HUES48 (cell line): ENCODE data around the gene FPGS.

Experiments used
- H3K27ac ChIP-seq: one replicate; pipeline ENCODE4 v1.7.0; 2013; ENCODE audit warnings: low read depth, low read length, inconsistent platforms
- H3K27me3 ChIP-seq: 2 replicates; pipeline ENCODE4 v1.6.1; 2013; ENCODE audit warnings: mild to moderate bottlenecking, low read length; ENCODE audit not compliant: control insufficient read depth, insufficient read depth
- H3K36me3 ChIP-seq: 2 replicates; pipeline ENCODE4 v1.6.1; 2013; ENCODE audit warnings: low read length; ENCODE audit not compliant: control insufficient read depth, insufficient read depth
- H3K4me1 ChIP-seq: 2 replicates; pipeline ENCODE4 v1.6.1; 2013; ENCODE audit warnings: mild to moderate bottlenecking, low read length; ENCODE audit not compliant: control insufficient read depth, insufficient read depth
- H3K4me3 ChIP-seq: 2 replicates; pipeline ENCODE4 v1.5.1; 2013; ENCODE audit warnings: mild to moderate bottlenecking, low read depth, low read length
- H3K9ac ChIP-seq: 2 replicates; pipeline ENCODE4 v1.6.1; 2013; ENCODE audit warnings: mild to moderate bottlenecking, low read depth, low read length, moderate library complexity
- H3K9me3 ChIP-seq: 2 replicates; pipeline ENCODE4 v1.6.1; 2013; ENCODE audit warnings: low read length; ENCODE audit not compliant: control insufficient read depth, insufficient read depth

FPGS gene

DNA sequence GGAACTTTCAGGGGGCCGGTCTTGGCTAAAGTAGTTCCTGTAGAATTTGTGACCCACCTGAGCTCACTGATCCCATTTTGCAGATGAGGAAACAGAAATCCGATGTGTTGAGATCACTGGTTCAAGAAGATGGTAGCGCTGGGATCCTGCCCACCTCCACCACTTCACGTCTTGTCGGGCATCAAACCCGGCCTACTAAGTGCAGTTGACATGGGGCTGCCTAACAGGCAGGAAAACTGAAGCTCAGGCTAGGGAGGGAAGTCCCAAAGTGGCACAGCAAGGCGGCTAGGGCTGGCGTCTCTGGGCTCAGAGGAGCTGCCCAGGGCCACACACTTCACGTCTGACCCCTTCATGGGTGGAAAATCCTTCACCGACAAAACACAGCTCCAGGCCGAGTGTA lies 52.3 kb downstream of the FPGS start:
- H3K9me3 ChIP-seq: no peaks in the 10 kb centered on the region
- no peaks in the 10 kb centered on the region for H3K4me1 ChIP-seq
- no peak overlapping the region for H3K27ac ChIP-seq
- H3K9ac ChIP-seq: no peak overlapping the region
- H3K36me3 ChIP-seq: no peaks in the 10 kb centered on the region
- no peak overlapping the region for H3K4me3 ChIP-seq
- H3K27me3 ChIP-seq: no peaks in the 10 kb centered on the region

DNA sequence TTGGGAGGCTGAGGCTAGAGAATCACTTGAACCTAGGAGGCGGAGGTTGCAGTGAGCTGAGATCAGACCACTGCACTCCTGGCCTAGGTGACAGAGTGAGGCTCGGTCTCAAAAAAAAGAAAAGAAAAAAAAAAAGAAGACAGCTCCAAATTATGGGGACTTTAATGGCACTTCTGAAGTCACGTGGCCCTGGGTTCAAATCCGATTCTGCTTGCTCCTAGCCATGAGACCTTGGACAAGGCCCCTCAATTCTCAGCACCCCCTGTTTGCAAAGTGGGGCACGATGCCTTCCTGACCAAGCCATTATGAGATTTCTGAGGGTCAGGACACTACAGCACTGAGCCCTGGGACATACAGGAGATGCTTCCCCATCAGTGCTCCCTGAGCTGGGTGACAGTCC lies 52.8 kb downstream of the FPGS start:
- H3K4me3 ChIP-seq: no peak overlapping the region
- H3K9ac ChIP-seq: no peak overlapping the region
- no peak overlapping the region for H3K27ac ChIP-seq
- H3K4me1 ChIP-seq: no peaks in the 10 kb centered on the region
- no peaks in the 10 kb centered on the region for H3K27me3 ChIP-seq
- no peaks in the 10 kb centered on the region for H3K9me3 ChIP-seq
- H3K36me3 ChIP-seq: no peaks in the 10 kb centered on the region

DNA sequence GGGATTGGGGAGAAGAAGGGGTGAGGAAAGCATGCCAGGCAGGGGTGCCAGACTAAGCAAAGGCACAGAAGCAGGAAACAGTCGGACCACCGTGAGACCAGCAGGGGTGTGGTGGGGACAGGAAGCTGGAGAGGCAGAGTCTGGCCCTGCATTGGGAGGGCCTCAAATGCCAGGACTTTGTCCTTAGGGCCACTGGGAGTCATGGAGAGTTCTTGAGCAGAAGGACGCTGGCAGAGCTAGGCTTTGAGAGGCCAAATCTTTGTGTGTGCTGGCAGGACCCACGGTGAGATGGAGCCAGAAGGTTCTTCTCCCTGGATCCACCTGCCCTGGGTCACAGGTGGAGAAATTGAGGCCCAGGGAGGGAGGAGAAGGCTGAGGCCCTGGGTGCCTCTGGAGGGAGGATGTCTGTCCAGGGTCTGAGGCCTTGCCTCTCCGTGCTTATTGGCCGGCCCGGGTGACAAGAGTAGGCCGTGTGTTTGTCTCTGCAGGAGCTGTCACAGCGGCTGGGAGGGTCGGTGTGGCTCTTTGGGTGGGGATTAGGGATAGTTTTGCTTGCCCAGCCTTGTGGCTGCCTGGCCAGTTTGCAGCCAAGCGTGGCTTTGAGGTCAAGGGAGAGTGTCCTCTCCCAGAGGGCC lies 53.5 kb downstream of the FPGS start:
- Histone ChIP-seq H3K4me3 (no peak overlapping the region), H3K27me3 (no peaks in the 10 kb centered on the region), H3K4me1 (no peaks in the 10 kb centered on the region), H3K9me3 (no peaks in the 10 kb centered on the region), H3K36me3 (no peaks in the 10 kb centered on the region), H3K27ac (no peak overlapping the region), H3K9ac (no peak overlapping the region)

DNA sequence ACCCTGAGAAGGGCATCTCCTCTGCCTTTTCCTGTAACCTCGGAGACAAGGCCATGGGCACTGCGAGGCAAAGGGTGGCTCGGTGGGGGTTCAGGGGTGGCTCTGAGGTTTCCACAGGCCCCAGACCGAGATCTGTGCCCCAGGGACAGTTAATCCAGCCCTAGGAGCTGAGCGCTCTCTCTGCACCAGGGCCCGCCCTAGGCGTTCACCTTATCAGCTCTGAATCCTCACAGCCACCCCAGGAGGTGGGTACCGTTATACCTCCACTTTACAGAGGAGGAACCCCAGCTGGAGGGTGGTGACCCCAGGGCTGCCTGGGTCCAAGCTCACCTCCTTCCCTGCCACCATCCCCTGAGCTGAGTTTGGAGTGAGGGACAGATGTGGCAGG lies 54.0 kb downstream of the FPGS start:
- Histone ChIP-seq H3K27ac (no peak overlapping the region), H3K4me1 (no peaks in the 10 kb centered on the region), H3K36me3 (no peaks in the 10 kb centered on the region), H3K9ac (no peak overlapping the region), H3K9me3 (no peaks in the 10 kb centered on the region), H3K27me3 (no peaks in the 10 kb centered on the region), H3K4me3 (no peak overlapping the region)

DNA sequence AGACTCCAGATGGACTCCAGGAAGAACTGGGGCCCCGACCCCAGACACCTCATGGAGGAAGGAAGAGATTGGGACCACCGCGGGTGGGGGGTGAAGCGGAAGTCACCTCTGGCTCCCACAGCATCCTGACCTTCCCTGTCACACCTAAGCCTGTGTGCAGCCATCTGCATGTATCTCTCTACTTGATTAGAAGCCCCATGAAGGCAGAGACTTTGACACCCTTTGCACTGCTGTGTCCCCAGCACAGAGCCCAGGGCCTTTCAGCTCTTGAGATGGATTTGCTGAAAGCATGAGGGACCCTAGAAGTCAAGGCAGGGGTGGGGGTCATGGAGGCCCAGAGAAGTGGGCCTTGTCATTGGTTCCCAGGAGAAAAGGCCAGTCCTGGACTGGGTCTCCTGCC lies 54.6 kb downstream of the FPGS start:
- Histone ChIP-seq H3K27ac (no peak overlapping the region), H3K4me3 (no peak overlapping the region), H3K9me3 (no peaks in the 10 kb centered on the region), H3K27me3 (no peaks in the 10 kb centered on the region), H3K36me3 (no peaks in the 10 kb centered on the region), H3K4me1 (no peaks in the 10 kb centered on the region), H3K9ac (no peak overlapping the region)

DNA sequence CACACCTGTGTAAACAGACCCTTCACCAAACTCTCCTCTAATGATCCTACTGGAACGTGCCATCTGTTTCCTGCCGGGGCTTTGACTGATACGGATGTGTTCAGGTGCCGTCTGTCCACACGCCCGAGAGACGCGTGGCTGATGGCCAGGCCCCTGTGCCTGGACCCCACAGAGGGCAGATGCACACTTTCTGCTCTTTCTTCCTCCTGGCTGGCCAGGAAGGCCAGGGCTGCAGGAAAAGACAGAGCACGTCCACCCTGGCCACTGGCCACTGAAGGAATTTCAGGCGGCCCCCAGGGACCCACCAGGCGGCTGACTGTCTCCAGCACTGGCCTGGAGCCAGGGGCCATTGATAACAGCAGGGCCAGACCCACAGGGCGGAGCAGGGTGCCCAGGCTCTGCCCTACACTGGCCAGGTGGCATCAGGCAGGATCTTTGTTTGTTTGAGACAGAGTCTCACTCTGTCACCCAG lies 55.4 kb downstream of the FPGS start:
- Histone ChIP-seq H3K9me3 (no peaks in the 10 kb centered on the region), H3K4me1 (no peaks in the 10 kb centered on the region), H3K27me3 (no peaks in the 10 kb centered on the region), H3K4me3 (no peak overlapping the region), H3K27ac (no peak overlapping the region), H3K9ac (no peak overlapping the region), H3K36me3 (no peaks in the 10 kb centered on the region)

DNA sequence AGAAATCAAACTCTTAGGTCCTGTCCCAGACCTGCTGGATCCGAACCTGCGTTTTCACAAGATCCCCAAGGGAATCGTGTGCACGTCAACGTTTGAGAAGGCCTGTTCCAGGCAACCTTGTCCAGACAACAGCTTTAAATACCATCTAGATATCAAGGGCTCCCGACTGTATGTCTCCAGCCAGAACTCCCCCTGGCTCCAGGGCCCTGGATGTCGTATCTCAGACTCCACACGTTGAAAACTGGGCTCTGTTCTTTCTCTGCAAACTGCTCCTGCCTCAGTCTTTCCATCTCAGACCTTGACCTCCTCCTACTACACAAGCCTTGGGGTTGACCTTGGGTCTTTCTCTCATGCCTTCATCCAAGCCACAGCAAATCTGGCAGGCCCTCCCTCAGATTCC lies 57.6 kb downstream of the FPGS start:
- Histone ChIP-seq H3K4me3 (no peak overlapping the region), H3K27me3 (no peaks in the 10 kb centered on the region), H3K4me1 (no peaks in the 10 kb centered on the region), H3K9ac (no peak overlapping the region), H3K36me3 (no peaks in the 10 kb centered on the region), H3K9me3 (no peaks in the 10 kb centered on the region), H3K27ac (no peak overlapping the region)

DNA sequence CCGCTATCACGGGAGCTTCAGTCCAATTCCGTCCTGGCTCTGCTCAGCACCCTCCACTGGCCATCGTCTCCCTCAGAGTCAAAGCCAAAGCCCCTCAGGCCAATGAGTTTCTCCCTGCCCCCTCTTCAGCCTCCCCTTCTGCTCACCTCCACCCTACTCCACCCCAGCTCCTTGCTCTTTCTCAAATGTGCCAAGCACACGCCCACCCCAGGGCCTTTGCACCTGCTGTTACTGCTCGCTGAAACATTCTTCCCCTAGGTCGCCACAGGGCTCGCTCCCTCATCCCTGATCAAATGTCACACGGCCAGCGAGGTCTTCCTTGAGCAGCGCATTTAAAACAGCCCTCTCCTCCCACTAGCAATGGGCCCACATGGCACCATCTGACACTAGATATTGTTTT lies 58.1 kb downstream of the FPGS start:
- Histone ChIP-seq H3K27me3 (no peaks in the 10 kb centered on the region), H3K27ac (no peak overlapping the region), H3K36me3 (no peaks in the 10 kb centered on the region), H3K4me1 (no peaks in the 10 kb centered on the region), H3K4me3 (no peak overlapping the region), H3K9ac (no peak overlapping the region), H3K9me3 (no peaks in the 10 kb centered on the region)

DNA sequence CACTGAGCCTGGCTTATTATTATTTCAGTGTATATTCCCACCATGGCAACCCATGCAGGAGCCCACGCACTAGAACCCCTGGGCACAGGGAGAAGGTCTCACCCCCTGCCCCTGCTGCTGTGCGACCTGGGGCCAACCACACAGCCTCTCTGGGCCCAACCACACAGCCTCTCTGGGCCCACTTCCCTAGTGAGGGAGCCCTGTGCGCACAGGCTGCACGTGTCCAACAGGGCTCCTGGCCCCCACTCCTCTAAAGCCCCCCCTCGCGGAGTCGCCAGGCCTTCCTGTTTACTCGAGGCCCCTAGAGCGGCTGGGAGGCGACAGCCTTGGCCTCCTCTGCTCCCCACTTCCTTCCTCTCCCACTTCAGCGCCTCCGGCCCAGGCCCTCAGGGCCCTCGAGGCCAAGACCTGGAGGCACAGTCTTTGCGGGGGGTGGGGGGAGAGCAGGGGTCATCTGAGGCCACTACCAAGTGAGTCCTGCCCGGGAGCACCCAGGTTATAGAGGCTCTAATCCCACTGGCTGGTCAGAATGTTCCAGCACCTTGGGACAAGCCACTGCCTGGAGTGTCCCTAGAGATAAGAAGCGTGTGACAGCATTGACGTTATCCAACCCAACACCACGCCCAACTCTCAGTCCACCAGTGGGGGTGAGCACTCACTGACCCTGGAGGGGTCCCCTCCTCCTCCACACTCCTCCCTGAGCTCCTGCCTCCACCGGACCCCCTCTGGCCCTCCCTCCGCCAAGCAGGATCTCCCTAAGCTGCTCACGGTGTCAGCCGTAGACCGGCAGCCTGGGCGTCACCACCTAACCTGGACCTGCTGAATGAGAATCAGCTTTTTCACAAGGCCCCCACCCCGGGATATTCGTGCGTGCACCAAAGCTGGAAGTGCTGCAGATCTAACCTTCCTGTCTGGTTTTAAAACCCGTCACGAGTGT lies 59.7 kb downstream of the FPGS start:
- no peaks in the 10 kb centered on the region for H3K27me3 ChIP-seq
- H3K9me3 ChIP-seq: no peaks in the 10 kb centered on the region
- no peaks in the 10 kb centered on the region for H3K4me1 ChIP-seq
- H3K4me3 ChIP-seq: no peak overlapping the region
- H3K36me3 ChIP-seq: no peaks in the 10 kb centered on the region
- no peak overlapping the region for H3K9ac ChIP-seq
- H3K27ac ChIP-seq: no peak overlapping the region

DNA sequence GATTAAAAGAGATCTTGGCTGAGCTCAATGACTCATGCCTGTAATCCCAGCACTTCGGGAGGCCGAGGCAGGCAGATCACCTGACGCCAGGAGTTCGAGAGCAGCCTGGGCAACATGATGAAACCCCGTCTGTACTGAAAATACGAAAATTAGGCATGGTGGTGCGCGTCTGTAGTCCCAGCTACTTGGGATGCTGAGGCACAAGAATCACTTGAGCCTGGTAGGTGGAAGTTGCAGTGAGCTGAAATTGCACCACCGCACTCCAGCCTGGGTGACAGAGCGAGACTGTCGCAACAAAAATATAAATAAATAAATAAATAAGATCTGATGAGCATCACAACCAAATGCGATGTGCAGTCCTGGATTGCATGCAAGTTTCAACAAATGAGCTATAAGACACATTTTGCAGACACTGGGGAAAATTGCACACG lies 60.5 kb downstream of the FPGS start:
- Histone ChIP-seq H3K4me3 (no peak overlapping the region), H3K27ac (no peak overlapping the region), H3K9ac (no peak overlapping the region), H3K36me3 (no peaks in the 10 kb centered on the region), H3K9me3 (no peaks in the 10 kb centered on the region), H3K27me3 (no peaks in the 10 kb centered on the region), H3K4me1 (no peaks in the 10 kb centered on the region)
